NCI-H1930 (cell line): Measurements from ENCODE around the gene ULBP2.

Source experiments
- DNase-seq, 2 experiments: peaks; one replicate each; lab custom pipeline; 2025; lab: John Stamatoyannopoulos, UW

The ULBP2 gene, protein sequence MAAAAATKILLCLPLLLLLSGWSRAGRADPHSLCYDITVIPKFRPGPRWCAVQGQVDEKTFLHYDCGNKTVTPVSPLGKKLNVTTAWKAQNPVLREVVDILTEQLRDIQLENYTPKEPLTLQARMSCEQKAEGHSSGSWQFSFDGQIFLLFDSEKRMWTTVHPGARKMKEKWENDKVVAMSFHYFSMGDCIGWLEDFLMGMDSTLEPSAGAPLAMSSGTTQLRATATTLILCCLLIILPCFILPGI

DNA sequence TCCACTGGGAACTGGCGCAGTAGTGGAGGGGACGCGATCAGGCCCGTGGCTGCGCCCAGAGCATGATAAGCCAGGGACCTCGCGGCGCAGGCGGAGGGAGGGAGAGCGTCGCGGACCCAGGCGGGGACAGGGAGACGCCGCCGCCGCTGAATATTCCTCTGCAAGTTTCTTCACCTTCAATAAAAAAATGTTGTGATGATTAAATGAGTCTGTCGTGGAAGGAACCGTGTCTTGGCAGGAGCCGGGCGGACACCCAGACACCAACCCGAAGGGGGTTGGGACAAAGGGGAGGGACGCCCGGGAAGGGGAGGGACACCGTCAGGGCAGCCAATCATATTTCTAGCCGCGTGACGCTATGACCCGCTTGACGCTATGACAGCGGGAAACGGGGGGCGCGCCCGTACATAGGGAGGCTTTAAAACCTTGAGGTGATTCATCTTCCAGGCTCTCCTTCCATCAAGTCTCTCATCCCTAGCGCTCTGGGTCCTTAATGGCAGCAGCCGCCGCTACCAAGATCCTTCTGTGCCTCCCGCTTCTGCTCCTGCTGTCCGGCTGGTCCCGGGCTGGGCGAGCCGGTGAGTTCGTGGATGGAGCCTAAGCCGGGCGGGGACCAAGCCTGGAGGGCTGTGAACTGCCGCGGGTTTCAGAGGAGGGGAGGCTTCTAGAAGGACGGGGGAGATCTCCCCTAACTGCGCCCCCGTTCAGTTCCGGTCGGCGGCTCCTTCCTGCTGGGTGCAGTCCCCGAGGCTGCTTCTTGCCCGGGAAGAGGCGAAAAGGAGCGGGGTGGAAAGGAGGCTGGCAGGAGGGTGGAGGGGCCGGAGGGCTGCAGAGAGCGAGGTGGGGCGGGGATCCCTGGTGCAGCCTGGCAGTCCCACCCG, at the start of gene ULBP2:
Gene ULBP2, plus strand, starts transcription at position 432 of the 878 bp plus-strand sequence. Its CDS starts 59 bp downstream, at position 491.
- peak; percentile 37 to 62 for DNase-seq

DNA sequence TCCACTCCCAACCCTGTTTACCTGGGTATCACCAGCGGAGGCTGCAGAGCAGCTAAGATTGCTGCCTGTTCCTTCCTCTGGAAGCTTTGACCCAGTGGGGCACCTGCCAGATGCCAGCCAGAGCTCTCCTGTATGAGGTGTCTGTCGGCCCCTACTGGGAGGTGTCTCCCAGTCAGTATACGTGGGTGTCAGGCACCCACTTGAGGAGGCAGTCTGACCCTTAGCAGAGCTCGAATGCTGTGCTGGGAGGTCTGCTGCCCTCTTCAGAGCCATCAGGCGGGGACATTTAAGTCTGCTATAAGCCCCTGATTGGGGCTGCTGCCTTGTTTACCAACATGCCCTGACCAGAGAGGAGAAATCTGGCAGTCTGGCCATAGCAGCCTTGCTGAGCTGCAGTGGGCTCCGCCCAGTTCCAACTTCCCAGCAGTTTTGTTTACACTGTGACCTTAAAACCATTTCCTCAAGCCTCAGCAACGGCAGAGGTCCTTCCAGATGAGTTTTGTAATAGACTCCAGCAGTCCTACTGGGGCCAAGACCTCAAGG, 46.7 kb upstream of the ULBP2 start:
- DNase-seq: no peak

- no peak for DNase-seq
Observed at GRCh38 chr6:149895833-149896271, 46.0 kb upstream of the ULBP2 start.

GRCh38 chr6:149896491-149896890, 45.3 kb upstream of the ULBP2 start:
- DNase-seq: no peak

DNA sequence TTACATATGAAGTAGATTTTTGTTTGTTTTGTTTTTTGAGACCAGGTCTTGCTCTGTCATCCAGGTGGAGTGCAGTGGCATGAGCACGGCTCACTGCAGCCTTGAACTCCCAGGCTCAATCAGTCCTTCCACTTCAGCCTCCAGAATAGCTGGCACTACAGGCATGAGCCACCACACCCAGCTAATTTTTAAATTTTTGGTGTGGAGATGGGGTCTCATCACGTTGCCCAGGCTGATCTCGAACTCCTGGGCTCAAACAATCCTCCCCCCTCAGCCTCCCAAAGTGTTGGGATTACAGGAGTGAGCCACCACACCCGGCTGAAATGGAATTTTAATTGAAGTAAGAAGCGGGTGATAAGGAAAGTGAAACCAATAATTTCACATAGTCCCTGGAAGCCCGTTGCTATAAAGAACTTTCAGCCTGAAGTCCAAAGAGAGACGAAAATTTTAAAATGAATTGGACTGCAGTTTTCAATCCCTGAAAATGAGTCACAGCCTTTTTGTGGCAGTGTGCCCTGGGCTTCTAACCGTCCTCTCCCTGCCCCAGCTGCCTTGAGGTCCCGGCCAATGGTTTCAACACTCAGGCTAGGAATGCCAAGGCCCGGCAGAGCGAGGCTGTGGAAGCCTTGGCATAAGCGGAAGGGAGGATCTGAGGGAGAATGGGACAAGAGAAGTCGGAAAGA, 44.7 kb upstream of the ULBP2 start:
- no peak for DNase-seq

DNA sequence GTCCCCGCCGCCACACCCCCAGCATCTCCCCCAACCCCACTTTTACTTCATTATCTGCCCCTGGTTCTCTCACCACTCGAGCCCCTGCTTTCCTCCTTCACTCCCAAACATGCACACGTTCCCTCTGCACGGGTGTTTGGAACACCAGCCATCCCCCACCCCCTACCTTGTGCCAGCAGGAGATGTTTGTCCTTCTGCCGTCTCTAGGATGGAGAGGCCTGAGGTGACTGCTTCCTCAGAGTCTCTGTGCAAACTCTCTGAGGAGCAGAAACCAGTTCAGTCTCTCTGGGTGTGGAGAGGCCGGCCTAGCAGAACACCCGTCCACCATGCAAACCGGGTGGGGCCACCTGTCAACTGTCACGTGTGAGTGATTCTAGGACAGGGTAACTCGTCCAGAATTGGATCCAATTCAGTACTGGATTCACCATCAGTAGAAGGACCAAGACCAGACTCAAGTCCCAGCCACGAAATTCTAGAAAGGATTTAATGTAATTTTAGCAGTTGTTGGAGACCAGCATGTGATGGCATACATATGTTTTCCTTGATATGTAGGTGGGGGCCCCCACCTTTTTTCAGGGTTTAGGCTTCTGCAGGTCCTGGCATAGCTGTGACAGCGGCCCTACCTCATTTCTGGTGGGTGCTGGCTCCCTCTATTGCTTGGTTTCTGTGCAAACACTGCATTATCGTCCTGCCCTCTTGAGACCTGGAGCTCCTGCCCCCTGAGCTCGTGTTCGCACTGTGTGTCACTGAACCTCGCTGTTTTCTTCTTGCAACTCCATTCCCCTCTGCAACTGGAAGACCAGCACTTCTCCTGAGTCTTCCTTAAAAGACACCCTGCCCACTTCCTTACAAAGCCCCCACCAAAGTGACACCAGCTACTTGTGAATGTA, 43.7 kb upstream of the ULBP2 start, which contains the start of gene RAET1E:
Gene RAET1E, minus strand, starts transcription at position 259 of the 890 bp plus-strand sequence. CDS start 7,212 bp downstream, outside the sequence.
- no peak for DNase-seq

DNA sequence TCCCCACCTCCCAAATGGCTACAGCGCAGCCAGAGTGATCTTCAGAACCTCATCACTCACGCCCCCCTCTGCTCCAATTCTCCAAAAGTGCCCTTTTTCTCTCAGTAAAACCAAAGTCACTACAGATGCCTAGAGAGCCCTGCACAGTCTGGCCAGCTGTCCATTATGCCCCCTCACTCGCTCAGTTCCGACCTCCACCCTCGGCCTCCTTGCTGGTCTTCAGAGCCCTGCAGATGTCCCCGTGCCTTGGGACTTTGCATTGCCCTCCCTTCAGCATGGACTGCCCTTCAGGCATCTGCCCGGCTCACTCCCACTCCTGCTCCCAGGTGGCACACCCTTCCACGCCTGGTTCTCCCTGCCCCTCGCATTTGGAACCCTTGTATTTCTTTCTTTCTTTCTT, 42.8 kb upstream of the ULBP2 start:
- no peak for DNase-seq

GRCh38 chr6:149899486-149899885, 42.3 kb upstream of the ULBP2 start:
- no peak for DNase-seq

GRCh38 chr6:149899926-149900619, 41.7 kb upstream of the ULBP2 start:
- DNase-seq: no peak

DNA sequence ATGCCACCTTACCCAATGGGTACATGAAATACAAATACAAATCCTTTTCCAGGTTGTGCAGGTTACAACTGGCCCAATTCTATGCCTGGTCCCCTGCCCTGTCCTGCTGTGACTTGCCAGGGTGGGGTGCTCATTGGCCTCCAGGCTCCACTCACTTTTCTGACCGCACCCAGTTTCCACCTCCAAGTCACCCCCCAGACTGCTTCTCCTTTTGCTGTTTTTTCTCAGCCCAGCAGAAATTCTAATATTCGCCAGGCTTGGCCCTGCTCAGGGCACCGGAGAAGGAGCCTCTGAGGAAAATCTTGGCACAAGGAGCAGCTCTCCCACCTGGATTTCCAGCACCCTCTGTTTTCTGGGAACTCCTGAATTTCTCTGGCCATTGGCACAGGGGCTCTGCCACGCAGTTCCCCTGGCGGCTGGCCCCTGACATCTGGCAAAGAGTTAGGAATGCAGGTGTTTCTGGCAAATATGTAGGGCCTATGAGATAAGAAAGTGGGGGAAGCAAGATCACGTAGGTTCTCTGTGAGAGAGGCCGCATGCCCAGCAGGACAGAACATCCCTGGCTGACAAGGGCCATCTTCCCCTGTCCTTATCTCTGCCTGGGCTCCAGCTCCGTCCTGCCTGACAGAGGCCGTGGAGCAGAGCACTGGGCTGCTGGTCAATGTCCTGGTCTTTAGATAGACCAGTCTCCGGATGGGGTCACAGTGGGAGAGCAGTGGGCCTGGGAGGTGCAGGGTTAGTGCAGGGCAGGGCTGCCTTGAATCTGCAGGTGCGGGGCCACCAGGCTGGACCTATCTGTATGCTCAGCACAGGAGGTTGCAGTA, 41.0 kb upstream of the ULBP2 start:
- no peak for DNase-seq

- no peak for DNase-seq
Observed at GRCh38 chr6:149901444-149902140, 40.2 kb upstream of the ULBP2 start.

GRCh38 chr6:149903938-149904611, 37.7 kb upstream of the ULBP2 start:
- DNase-seq: no peak

GRCh38 chr6:149904661-149905370, 37.0 kb upstream of the ULBP2 start:
- no peak for DNase-seq

- DNase-seq: no peak
Observed at GRCh38 chr6:149905371-149905910, 36.4 kb upstream of the ULBP2 start.

DNA sequence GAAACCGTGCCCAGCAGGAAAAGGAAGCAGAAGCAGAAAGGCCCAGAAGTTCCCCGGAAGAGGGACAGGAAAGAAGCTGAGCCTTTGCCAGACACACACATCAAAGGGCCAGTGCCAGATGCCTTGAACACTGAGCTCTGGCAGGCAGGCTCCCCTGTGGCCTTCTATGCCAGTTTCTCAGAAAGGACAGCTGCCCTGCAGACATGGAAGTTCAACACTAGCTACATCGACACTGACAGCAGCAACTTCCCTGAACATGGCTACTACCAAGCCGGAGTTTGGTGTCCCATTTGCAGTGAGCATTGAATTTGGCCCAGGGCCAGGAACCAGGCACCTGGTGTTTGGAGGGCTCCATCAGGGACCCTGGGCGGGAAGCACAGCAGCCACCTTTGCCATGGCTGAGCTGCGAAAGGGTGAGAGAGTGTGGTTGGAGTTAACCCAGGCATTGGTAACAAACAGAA, 35.9 kb upstream of the ULBP2 start:
- DNase-seq: no peak

GRCh38 chr6:149906405-149906804, 35.4 kb upstream of the ULBP2 start:
- no peak for DNase-seq

DNA sequence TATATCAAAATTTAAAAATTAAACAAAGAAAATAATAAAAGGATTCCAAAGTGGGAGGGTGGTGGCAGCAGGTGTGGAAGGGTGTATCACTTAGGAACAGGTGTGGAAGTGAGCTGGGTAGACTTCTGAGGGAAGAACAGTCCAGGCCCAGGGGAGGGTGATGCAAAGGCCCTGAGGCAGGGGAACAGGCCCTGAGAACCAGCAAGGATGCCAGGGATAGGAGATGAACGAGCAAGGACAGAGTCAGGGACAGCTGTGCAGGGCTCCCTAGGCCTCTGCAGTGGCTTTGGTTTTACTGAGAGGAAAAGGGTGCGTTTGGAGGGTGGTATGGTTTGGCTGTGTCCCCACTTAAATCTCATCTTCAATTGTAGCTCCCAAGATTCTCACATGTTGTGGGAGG, 34.5 kb upstream of the ULBP2 start:
- DNase-seq: no peak
